GM13976 (cell line): Measurements from ENCODE around the gene AKT1S1.

Experiments used
- DNase-seq: peaks from one replicate; pipeline ENCODE4 v3.0.0; 2012; ENCODE audit warnings: low spot score
- in situ Hi-C: fragments of 300-500 bp; cut with MboI; formaldehyde crosslinking; loops from one replicate; pipeline ENCODE4 v1.12.0; 2022; ENCODE audit warnings: low sequenced_read_pairs, mixed read lengths, inconsistent platforms; ENCODE audit not compliant: unreplicated experiment
- TF ChIP-seq, protein P1 (sequence below): IDR thresholded peaks from 2 replicates; pipeline ENCODE4 v1.5.1; 2012; ENCODE audit warnings: borderline replicate concordance, mild to moderate bottlenecking; ENCODE audit not compliant: insufficient read depth; ENCODE audit errors: extremely low read depth, missing control alignments, control extremely low read depth

Gene AKT1S1

DNA sequence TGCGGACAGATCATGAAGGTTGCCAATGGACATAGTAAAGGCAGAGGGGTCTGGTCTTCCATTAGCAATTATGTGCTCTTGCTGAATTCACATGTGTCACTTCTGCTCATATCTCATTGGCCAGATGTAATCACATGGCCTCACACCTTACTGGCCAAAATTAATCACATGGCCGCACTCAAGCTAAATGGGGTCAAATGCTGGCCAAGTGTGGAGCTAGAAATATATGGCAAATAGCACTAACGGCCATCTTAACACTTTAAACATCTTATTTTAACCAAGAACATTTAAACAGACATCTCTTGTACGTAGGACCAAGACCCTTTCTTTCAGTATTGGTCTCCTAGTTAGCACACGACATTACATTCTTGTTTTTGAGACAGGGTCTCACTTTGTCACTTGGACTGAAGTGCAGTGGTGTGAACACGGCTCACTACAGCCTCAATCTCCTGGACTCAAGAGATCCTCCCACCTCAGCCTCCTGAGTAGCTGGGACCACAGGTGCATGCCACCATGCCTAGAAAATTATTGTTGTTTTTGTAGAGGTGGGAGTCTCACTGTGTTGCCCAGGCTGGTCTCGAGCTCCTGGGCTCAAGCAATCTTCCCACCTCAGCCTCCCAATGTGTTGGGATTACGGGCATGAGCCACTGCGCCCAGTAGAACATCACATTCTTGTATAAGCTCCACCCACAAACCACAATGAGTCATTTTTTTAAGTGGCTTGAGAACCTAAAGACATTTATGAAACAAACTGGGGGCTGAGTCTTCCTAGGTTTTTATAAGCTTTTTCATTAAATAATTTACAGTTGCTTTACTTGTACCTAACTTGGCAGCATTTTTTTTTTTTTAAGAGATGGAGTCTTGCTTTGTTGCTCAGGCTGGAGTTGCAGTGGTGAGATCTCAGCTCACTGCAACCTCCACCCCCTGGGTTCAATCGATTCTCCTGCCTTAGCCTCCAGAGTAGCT lies 29.1 kb downstream of the AKT1S1 start:
- in situ Hi-C loops: no loop called here
- TF ChIP-seq, protein P1, sequence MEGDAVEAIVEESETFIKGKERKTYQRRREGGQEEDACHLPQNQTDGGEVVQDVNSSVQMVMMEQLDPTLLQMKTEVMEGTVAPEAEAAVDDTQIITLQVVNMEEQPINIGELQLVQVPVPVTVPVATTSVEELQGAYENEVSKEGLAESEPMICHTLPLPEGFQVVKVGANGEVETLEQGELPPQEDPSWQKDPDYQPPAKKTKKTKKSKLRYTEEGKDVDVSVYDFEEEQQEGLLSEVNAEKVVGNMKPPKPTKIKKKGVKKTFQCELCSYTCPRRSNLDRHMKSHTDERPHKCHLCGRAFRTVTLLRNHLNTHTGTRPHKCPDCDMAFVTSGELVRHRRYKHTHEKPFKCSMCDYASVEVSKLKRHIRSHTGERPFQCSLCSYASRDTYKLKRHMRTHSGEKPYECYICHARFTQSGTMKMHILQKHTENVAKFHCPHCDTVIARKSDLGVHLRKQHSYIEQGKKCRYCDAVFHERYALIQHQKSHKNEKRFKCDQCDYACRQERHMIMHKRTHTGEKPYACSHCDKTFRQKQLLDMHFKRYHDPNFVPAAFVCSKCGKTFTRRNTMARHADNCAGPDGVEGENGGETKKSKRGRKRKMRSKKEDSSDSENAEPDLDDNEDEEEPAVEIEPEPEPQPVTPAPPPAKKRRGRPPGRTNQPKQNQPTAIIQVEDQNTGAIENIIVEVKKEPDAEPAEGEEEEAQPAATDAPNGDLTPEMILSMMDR: no peak
- DNase-seq: no peak

DNA sequence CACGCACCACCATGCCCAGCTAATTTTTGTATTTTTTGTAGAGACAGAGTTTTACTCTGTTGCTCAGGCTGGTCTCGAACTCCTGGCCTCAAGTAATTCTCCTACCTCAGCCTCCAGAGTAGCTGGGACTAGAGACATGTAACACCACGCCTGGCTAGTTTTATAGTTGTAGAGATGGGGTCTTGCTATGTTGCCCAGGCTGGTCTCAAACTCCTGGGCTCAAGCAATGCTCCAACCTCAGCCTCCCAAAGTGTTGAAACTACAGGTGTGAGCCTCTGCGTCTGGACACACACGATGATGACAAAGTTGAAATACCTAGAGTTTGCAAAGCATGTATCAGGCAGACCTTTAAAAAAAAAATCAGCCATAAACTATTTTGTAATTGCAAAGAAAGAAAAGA lies 30.7 kb downstream of the AKT1S1 start:
- TF ChIP-seq, protein P1: no peak
- in situ Hi-C loops: no loop called here
- DNase-seq: no peak

DNA sequence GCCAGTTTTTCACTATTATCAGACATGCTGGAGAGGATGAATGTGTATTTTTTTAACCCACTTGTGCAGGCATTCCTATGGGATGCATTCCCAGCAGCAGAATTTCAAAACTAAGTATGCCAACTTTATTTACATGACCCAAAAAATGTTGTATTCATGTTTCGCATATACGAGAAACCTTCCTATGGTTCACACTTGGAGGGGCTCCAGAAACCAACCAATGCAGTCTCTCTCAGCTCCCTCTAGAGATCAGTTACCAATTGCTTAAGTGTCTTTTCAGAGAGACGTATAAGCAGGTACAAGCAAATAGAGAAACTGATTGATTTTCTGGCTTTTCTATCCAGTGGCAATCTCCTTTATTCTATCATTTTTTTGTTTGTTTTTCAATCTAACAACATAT lies 31.7 kb downstream of the AKT1S1 start:
- TF ChIP-seq, protein P1: no peak
- no peak for DNase-seq

DNA sequence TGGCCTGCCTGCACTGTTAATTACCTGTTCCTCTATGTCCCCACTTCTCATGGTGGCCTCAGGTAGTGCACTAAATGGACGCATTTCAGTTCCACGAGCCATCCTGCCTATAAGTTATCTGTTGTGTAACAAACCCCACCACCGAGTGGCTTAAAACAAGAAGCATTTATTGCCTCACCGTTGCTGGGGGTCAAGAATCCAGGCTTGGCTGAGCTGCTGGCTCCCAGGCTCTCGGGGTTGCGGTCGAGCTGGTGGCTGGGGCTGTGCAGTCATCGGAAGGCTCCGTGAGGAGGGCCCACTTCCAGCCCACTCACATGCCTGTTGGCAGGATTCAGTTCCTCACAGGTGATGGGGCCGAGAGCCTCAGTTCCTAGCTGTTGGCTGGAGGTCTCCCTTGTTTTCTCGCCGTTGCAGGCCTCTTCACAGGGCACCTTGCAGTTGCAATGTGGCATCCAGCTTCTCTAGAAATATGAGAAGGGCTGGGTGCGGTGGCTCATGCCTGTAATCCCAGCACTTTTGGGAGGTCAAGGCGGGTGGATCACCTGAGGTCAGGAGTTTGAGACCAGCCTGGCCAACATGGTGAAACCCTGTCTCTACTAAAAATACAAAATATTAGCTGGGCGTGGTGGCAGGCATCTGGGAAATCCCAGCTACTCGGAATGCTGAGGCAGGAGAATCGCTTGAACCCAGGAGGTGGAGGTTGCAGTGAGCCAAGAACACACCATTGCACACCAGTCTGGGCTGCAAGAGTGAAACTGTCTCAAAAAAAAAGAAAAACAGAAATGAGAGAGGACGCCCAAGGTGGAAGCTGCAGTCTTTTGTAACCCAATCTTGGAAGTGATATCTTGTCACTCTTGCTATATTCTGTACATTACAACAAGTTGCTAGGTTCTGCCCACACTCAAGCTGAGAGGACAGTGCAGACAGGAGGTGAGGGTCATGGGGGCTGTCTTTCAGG lies 32.7 kb downstream of the AKT1S1 start:
- DNase-seq: no peak
- TF ChIP-seq, protein P1: no peak
- in situ Hi-C loops: no loop called here

More for the DNA sequence above, 31.7 kb downstream of the AKT1S1 start:
- in situ Hi-C loops: no loop called here

DNA sequence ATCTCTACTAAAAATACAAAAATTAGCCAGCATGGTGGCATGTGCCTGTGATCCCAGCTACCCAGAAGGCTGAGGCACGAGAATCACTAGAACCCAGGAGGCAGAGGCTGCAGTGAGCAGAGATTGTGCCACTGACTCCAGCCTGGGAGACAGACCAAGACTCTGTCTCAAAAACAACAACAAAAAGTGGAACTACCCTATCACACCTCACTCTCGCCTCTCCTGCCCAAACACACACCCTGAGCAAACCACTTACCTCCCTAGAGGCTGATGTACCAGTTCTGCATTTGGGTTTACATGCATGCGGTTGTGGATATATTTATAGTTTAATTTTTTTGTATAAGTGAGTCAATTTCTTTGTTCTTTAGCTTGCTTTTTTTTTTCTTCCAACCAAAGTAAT lies 33.9 kb downstream of the AKT1S1 start:
- peak; percentile 52 for DNase-seq
- TF ChIP-seq, protein P1: no peak
- in situ Hi-C loops: no loop called here

DNA sequence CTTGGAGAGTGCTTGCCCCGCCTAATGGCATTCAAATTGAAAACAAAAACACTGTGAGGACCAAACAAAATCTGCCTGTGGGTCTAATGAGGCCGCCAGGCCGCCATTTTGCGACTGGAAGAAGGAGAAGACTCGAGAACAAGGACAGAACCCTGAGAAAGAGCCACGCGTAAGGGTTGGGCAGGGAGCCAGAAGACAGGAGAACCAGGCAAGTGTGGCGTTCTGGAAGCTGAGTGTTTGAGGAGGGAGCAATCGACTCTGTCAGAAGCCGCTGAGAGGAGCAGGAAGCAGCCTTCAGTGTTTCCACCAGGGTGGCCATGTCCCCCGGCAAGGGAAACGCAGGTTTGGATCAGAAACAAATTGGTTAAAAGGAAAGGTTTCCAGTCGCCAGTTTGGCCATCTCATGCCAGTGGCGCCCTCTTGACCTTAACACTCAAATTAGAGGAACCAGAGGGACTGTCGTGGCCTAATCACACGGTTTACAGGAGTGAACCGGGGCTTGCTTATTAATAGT lies 36.4 kb downstream of the AKT1S1 start:
- no peak for DNase-seq
- TF ChIP-seq, protein P1: no peak
- in situ Hi-C loops: no loop called here
